GM15510 (cell line): ENCODE measurements around the gene TBC1D16.

Experiments used
- POLR2A ChIP-seq: IDR thresholded peaks from 3 replicates; pipeline ENCODE4 v1.6.1; 2011; ENCODE audit warnings: borderline replicate concordance; ENCODE audit not compliant: insufficient read length; ENCODE audit errors: extremely low read depth

The TBC1D16 gene

DNA sequence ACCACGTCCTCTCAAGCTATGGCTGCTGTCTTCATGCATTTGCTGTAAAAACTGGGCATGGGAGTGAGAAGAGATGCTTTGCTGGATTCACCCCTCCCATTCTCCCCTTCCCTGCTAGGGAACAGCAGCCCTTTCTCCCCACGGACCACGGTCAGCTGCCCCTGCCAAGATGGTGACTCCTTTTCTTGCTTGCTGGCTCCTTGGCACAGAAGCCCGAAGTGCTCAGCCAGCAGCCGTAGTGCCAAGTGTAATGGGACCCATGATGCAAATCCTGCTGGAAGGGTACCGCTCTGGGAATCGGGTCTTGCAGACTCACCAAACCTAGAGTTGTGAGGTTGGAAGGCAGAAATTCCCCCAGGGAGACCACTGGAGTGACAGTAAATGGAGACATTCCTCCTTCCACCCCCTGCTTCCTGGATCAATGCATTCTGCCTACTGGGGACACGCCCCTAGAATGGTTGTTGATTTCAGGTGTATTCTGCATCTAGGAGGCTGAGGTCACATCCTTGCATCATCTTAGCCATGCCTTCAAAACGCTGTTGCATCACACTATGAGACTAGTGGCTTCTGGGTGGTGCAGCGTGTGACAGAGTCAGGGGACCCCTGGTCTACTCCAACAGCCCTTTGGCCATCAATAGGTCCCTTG, 133.4 kb downstream of the TBC1D16 start:
- no peak for TF ChIP-seq POLR2A

DNA sequence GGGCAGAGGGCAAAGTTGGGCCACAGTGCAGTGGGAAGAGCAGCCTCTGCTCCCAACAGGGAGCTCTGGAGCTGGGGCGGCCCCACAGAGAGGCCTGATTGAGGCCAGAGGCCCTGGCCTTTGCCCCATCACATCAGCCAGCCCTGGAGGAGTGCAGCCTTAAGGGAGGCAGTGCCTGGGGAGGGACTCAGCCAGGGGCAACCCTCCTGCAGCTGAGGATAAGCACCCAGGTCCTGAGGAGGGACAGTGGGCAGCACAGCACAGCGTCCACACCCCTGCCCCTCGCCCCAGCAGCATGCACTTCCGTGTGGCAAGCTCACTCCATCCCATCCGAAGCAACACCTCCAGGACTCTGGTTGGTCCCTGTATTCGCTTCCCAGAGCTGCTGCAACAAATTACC, 134.5 kb downstream of the TBC1D16 start:
- no peak for TF ChIP-seq POLR2A

DNA sequence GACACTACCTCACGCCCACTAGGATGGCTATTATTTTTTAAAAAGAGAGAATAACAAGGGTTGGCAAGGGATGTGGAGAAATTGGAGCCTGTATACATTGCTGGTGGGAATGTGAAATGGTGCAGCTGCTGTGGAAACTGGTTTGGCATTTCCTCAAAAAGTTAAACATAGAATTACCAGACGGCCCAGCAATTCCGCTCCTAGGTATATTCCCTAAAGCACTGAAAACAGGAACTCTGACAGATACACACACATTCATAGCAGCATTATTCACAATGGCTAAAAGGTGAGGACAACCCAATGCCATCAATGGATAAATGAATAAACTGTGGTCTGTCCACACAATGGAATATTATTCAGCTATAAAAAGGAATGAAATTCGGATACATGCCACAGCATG, 136.1 kb downstream of the TBC1D16 start:
- TF ChIP-seq POLR2A = no peak

DNA sequence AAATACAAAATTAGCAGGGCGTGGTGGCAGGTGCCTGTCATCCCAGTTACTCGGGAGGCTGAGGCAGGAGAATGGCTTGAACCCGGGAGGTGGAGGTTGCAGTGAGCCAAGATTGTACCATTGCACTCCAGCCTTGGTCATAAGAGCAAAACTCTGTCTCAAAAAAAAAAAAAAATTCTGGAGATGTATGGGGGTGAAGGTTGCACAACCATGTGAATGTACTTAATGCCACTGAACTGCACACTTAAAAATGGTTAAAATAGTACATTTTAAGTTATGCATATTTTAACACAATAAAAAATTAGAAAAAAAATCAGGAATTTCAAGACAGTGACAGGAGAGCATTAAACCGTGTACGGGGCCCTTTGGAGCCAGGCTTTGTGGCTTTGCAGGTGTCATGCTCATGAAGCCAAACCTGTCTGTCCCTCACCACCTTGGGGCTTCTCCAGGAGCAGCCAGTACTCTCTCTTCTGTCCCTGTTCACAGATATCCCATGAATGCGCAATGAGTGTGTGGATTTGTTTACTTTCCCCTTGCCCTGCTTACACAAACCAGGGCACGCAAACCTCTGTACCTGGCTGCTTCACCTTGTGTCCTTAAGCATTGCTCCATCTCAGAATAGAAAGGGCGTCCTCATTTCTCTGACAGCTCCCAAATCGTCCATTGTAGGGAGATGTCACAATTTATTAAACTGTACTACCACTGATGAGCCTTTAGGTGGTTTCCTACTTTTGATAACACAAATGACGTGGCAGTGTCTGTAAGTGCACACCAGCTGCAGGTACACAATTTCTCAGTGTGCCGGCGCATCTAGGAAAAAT, 138.2 kb downstream of the TBC1D16 start:
- TF ChIP-seq POLR2A = no peak

DNA sequence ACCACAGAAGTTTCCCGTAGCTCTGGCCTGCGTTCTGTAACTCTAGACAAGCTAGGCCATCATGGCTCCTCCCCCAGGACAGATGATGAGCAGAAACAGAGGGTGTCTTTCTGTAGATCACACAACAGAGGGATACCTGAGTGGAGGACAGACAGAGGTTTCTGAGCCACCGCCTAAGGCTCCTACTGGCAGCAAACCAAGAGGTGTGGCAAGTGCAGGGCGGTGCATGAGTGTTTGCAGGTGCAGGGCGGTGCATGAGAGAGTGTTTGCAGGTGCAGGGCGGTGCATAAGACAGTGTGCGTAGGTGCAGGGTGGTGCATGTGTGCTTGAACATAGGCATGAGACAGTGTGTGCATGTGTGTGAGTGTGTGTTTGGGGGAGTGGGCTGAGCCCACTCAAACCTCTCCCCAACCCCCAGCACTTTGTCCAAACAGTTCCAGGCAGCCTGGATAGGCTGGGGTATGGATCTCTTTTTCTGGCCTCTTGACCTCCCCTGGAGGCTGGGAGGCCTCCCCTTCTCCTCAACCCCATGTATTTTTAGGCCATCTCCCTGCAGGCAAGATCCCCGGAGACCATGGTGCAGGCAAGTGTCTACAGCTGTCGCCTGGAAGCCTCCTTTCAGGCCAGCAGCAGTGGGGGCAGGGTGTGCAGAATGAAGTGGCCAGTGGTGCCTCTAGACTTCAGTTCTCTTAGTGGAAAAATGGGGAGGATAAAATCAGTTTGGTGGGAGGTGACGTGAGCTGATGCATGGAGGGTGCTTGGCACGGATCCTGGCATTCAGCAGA, 143.0 kb downstream of the TBC1D16 start:
- TF ChIP-seq POLR2A = no peak

DNA sequence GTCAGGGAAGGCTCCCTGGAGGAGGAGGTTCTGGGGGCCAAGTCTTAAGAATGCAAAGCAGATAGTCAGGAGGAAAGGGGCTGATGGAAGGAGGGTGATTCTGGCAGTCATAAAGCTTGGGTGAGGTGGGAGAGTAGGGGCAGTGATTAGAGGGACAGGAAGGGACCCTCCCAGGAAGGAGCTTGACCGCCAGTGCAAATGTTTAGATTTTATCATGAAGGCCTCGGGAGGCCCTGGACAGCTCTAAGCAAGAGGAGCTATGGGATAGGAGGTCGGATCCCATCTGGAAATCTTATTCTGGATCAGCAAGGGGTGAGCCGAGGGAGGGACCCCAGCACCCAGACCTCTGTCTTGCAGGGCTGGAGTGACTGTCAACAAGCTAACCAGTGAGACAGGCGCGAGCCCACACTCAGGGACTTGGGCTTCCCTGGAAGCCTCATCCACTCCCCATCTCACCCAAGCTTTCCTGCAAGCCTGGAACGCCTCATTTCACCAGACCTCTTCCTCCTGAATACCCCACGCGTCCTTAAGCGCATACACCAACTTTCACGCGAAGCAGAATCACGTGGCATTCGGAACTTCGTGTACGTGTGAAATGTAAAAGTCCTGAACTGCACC, 144.4 kb downstream of the TBC1D16 start:
- TF ChIP-seq POLR2A = no peak

DNA sequence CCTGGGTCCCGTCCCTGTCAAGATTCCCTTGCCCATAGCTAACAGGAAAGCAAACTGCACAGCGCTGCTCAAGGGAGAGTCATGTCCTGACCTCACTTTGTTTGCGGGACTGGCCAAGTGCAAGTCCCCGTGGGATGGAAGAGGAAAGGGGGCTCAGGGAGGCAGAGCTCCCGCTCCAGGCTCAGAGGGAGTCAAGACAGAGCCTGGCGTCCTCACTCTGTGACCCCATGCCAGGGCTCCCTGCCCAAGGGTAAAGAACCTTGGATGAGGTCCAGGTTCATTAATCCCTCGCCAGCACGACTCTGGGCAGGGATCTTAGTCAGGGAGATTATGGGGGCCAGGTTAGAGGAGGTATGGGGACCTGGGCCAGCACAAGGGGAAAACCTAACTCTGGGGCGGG, 145.0 kb downstream of the TBC1D16 start:
- no peak for TF ChIP-seq POLR2A

DNA sequence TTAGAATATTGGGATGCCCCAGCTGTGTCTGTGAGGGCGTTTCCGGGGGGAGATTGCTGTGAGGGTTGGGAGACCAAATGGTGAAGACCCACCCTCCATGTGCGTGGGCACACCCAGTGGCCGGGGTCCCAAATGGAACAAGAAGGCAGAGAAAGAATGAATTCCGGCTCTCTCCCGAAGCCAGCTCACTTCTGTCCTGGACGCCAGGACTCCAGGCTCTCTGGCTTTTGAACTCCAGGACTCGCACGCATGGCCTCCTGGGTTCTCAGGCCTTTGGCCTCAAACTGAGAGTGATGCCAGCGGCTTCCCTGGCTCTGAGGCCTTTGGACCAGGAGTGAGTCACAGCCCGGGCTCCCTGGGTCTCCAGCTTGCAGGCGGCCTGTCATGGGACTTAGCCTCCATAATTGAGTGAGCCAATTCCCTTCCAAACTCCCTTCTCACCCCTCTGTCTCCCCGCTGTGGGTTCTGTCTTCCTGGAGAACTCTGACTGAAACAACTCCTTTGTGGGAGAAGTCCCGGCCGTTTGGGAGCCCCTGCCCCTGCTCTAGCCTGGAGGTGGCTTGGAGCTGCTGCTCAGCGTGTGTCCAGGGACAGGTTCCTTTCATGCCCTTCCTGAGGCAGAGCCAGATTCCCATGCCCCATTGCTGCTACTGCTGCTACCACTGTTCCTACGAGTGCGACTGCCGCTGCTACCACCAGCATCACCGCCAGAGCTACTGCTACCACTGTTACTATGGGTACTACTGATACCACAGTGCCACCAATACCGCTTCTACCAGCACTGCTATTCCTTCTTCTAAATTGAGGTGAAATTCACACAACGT, 146.6 kb downstream of the TBC1D16 start:
- no peak for TF ChIP-seq POLR2A

DNA sequence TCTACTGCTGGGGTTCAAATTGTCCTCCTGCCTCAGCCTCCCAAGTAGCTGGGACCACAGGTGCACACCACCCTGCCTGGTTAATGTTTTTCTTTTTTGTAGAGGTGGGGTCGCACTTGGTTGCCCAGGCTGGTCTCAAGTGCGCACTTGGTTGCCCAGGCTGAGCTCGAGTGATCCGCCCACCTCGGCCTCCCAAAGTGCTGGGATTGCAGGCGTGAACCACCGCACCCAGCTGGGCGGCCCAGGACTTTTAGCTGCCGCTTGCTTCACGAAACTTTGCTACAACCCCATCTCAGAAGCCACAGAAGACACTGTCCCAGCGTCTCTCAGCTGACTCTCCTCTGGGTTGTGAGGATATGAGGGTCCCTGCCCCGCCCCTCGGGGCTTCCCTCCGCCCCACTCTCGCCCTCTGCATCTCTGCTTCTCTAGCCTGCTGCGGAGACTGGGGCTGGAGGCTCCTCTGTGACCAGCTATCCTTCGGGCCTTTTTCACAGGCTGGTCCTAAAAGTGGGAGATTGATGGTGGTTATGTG, 147.6 kb downstream of the TBC1D16 start:
- no peak for TF ChIP-seq POLR2A

DNA sequence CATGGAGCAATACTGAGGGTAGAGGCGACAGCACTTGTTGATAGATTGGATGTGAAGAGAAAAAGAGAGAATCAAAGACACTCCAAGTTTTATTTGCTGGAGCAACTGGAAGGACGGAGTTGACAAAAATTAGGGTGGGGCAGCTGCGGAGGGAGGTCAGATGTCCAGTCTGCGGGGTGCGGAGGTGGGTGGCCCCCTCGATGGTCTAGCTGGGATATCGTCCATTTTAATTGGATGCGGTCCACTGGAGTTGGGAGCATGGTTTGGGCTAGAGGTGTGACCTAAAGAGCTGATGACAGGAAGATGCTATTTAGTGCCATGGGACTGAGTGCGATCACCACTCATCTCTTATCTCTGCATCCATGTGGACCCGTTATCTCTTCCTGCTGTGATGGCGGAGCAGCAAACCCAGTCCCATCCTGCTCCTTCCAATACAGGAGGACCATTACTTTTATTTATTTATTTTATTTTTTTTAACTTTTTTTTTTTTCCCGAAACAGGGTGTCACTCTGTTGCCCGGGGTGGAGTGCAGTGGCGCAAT, 148.2 kb downstream of the TBC1D16 start:
- no peak for TF ChIP-seq POLR2A

DNA sequence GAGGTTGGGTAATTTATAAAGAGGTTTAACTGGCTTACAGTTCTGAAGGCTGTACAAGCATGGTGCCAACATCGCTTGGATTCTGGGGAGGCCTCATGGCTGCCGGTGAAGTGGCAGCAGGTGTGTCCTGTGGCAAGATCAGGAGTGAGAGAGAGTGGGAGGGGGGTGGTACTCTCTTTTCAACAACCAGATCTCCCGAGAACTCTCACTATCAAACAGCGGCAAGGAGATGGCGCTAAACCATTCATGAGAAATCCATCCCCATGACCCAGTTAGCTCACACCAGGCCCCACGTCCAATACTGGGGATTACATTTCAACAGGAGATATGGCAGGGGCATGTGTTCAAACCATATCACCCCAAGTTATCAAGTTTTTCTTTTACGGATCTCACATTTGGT, 152.5 kb downstream of the TBC1D16 start:
- no peak for TF ChIP-seq POLR2A
